ENCODE measurements around the gene CRMP1. TPM values are rescaled to one million over a fixed set of nuclear protein-coding genes. Genes with fewer than 3 reads are reported as not detected.

Gene CRMP1
- total and polyA plus RNA-seq, 2 of the 8 experiments (the other 6 are each of a cell fraction or from before 2014, with no cell fraction given): 120 to 131 TPM

DNA sequence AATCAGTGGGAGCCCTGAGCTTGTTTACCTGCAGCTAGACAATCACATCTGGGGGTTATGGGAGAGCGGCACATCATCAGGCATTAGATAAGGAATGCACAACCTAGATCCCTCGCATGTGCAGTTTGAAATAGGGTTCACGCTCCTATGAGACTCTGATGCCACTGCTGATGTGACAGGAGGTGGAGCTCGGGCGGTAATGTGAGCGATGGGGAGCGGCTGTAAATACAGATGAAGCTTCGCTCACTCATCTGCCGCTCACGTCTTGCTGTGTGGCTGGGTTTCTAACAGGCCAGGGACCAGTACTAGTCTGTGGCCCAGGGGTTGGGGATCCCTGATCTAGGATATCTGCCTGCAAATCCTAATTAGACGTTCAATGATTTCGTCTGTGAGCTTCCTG is 90.3 kb downstream of the CRMP1 start (continued):
- no peak for TF ChIP-seq KDM4A (IDR thresholded peaks at IDR 0.05; ENCODE audit: low read depth, low read length, severe bottlenecking)

Measured in H1 (cell line).